IPS-20b (cell line): ENCODE results near the gene PPARG.

Experiments used
- H3K27ac ChIP-seq: one replicate; pipeline ENCODE4 v1.5.1; 2013; ENCODE audit warnings: low read length
- H3K27me3 ChIP-seq: 2 replicates; pipeline ENCODE4 v1.6.1; 2013; ENCODE audit warnings: mild to moderate bottlenecking, low read length, inconsistent platforms; ENCODE audit not compliant: insufficient read depth
- H3K36me3 ChIP-seq: 2 replicates; pipeline ENCODE4 v1.6.1; 2013; ENCODE audit warnings: low read depth, mild to moderate bottlenecking, inconsistent platforms, low read length, moderate library complexity; ENCODE audit not compliant: insufficient read depth
- H3K4me1 ChIP-seq: 2 replicates; pipeline ENCODE4 v1.6.1; 2013; ENCODE audit warnings: mild to moderate bottlenecking, control low read depth, inconsistent platforms, low read length, moderate library complexity; ENCODE audit not compliant: insufficient read depth
- H3K4me3 ChIP-seq: 2 replicates; pipeline ENCODE4 v1.5.1; 2013; ENCODE audit warnings: mild to moderate bottlenecking, low read length, inconsistent platforms
- H3K9ac ChIP-seq: 2 replicates; pipeline ENCODE4 v1.6.1; 2013; ENCODE audit warnings: low read depth, mild to moderate bottlenecking, inconsistent platforms, low read length, moderate library complexity
- H3K9me3 ChIP-seq: 2 replicates; pipeline ENCODE4 v1.6.1; 2013; ENCODE audit warnings: mild to moderate bottlenecking, low read depth, low read length, inconsistent platforms; ENCODE audit not compliant: insufficient read depth

PPARG gene

GRCh38 chr3:12338595-12339546 lies 50.0 kb downstream of the PPARG start:
- no peak overlapping the region for H3K4me3 ChIP-seq
- H3K4me1 ChIP-seq = no peaks in the 10 kb centered on the region
- no peaks in the 10 kb centered on the region for H3K36me3 ChIP-seq
- no peak overlapping the region for H3K9ac ChIP-seq
- no peak overlapping the region for H3K27ac ChIP-seq
- no peaks in the 10 kb centered on the region for H3K9me3 ChIP-seq
- H3K27me3 ChIP-seq = no peaks in the 10 kb centered on the region

- Histone ChIP-seq H3K4me1 (no peaks in the 10 kb centered on the region), H3K9me3 (no peaks in the 10 kb centered on the region), H3K4me3 (no peak overlapping the region), H3K27ac (no peak overlapping the region), H3K36me3 (no peaks in the 10 kb centered on the region), H3K9ac (no peak overlapping the region), H3K27me3 (no peaks in the 10 kb centered on the region)
Observed at GRCh38 chr3:12339701-12340480, 51.0 kb downstream of the PPARG start.

- no peak overlapping the region for H3K9ac ChIP-seq
- no peak overlapping the region for H3K27ac ChIP-seq
- no peaks in the 10 kb centered on the region for H3K36me3 ChIP-seq
- H3K9me3 ChIP-seq = no peaks in the 10 kb centered on the region
- H3K4me3 ChIP-seq = no peak overlapping the region
- H3K27me3 ChIP-seq = no peaks in the 10 kb centered on the region
- H3K4me1 ChIP-seq = no peaks in the 10 kb centered on the region
Observed at GRCh38 chr3:12340506-12340905, 51.6 kb downstream of the PPARG start.

GRCh38 chr3:12342151-12342550 lies 53.3 kb downstream of the PPARG start:
- H3K36me3 ChIP-seq = no peaks in the 10 kb centered on the region
- no peak overlapping the region for H3K27ac ChIP-seq
- no peak overlapping the region for H3K4me3 ChIP-seq
- H3K9ac ChIP-seq = no peak overlapping the region
- no peaks in the 10 kb centered on the region for H3K27me3 ChIP-seq
- H3K9me3 ChIP-seq = no peaks in the 10 kb centered on the region
- no peaks in the 10 kb centered on the region for H3K4me1 ChIP-seq

GRCh38 chr3:12343047-12343501 lies 54.2 kb downstream of the PPARG start:
- Histone ChIP-seq H3K27ac (no peak overlapping the region), H3K4me1 (no peaks in the 10 kb centered on the region), H3K9ac (no peak overlapping the region)

GRCh38 chr3:12345141-12345561 lies 56.3 kb downstream of the PPARG start:
- Histone ChIP-seq H3K36me3 (no peaks in the 10 kb centered on the region), H3K27ac (no peak overlapping the region), H3K4me1 (peaks cover 3% of the 10 kb centered on the region; the same call in 1 of the 2 replicates), H3K9ac (no peak overlapping the region), H3K9me3 (no peaks in the 10 kb centered on the region), H3K4me3 (no peak overlapping the region), H3K27me3 (no peaks in the 10 kb centered on the region; the same call in 1 of the 2 replicates)

More at GRCh38 chr3:12343047-12343501, 54.2 kb downstream of the PPARG start:
- no peaks in the 10 kb centered on the region for H3K27me3 ChIP-seq
- no peaks in the 10 kb centered on the region for H3K36me3 ChIP-seq
- H3K4me3 ChIP-seq = no peak overlapping the region
- H3K9me3 ChIP-seq = no peaks in the 10 kb centered on the region

GRCh38 chr3:12345584-12346494 lies 57.0 kb downstream of the PPARG start:
- no peak overlapping the region for H3K27ac ChIP-seq
- H3K4me1 ChIP-seq = peaks cover 3% of the 10 kb centered on the region; the same call in 1 of the 2 replicates
- no peaks in the 10 kb centered on the region for H3K9me3 ChIP-seq
- H3K27me3 ChIP-seq = no peaks in the 10 kb centered on the region; the same call in 1 of the 2 replicates
- H3K36me3 ChIP-seq = no peaks in the 10 kb centered on the region
- no peak overlapping the region for H3K9ac ChIP-seq
- no peak overlapping the region for H3K4me3 ChIP-seq

GRCh38 chr3:12347301-12347700 lies 58.4 kb downstream of the PPARG start:
- Histone ChIP-seq H3K9me3 (no peaks in the 10 kb centered on the region), H3K9ac (no peak overlapping the region), H3K27ac (no peak overlapping the region), H3K4me1 (peaks cover 3% of the 10 kb centered on the region; the same call in 1 of the 2 replicates), H3K36me3 (no peaks in the 10 kb centered on the region), H3K4me3 (no peak overlapping the region), H3K27me3 (no peaks in the 10 kb centered on the region; the same call in 1 of the 2 replicates)

- Histone ChIP-seq H3K27ac (no peak overlapping the region), H3K4me3 (no peak overlapping the region), H3K4me1 (peaks cover 3% of the 10 kb centered on the region; the same call in 1 of the 2 replicates), H3K9ac (no peak overlapping the region), H3K27me3 (no peaks in the 10 kb centered on the region; the same call in 1 of the 2 replicates), H3K36me3 (no peaks in the 10 kb centered on the region), H3K9me3 (no peaks in the 10 kb centered on the region)
Observed at GRCh38 chr3:12349895-12350811, 61.3 kb downstream of the PPARG start.

GRCh38 chr3:12351145-12351544 lies 62.3 kb downstream of the PPARG start:
- Histone ChIP-seq H3K9ac (no peak overlapping the region), H3K4me1 (peaks cover 3% of the 10 kb centered on the region; the same call in 1 of the 2 replicates), H3K27ac (no peak overlapping the region), H3K27me3 (no peaks in the 10 kb centered on the region; the same call in 1 of the 2 replicates), H3K4me3 (no peak overlapping the region), H3K9me3 (no peaks in the 10 kb centered on the region), H3K36me3 (no peaks in the 10 kb centered on the region)
